GM23338 (cell line): ENCODE data around the gene VEGFA. TPM values are rescaled to one million over a fixed set of nuclear protein-coding genes. Genes with fewer than 3 reads are reported as not detected.

Experiments
- ATAC-seq: fragments of 200-7000 bp; cut with Tn5 transposase; 3 replicates; pipeline ENCODE4 v1.9.1; 2020
- DNase-seq: peaks from one replicate; pipeline ENCODE4 v3.0.0-alpha.2; 2015; ENCODE audit warnings: low spot score
- H2AFZ ChIP-seq: fragments of 200-600 bp; sonication (generic); 2 replicates; pipeline ENCODE4 v1.8.0; 2016; ENCODE audit warnings: antibody characterized with exemption, mild to moderate bottlenecking, moderate library complexity
- H3F3A ChIP-seq: fragments of 200-600 bp; sonication (generic); replicated peaks from 2 replicates; pipeline ENCODE4 v1.8.0; 2017; ENCODE audit warnings: antibody characterized with exemption, mixed run types, low read depth
- H3K27ac ChIP-seq: fragments of 200-600 bp; sonication (generic); 2 replicates; pipeline ENCODE4 v1.6.1; 2016; ENCODE audit warnings: low read depth
- H3K27me3 ChIP-seq: fragments of 200-600 bp; sonication (generic); 2 replicates; pipeline ENCODE4 v1.8.0; 2016; ENCODE audit warnings: mild to moderate bottlenecking, mixed run types, moderate library complexity; ENCODE audit not compliant: insufficient read depth
- H3K36me3 ChIP-seq: fragments of 200-600 bp; sonication (generic); 2 replicates; pipeline ENCODE4 v1.8.0; 2016; ENCODE audit warnings: mild to moderate bottlenecking; ENCODE audit not compliant: insufficient read depth
- H3K4me1 ChIP-seq: fragments of 200-600 bp; sonication (generic); 2 replicates; pipeline ENCODE4 v1.8.0; 2016; ENCODE audit warnings: mild to moderate bottlenecking, moderate library complexity; ENCODE audit not compliant: insufficient read depth
- H3K4me2 ChIP-seq: fragments of 200-600 bp; sonication (generic); 2 replicates; pipeline ENCODE4 v1.7.1; 2017; ENCODE audit warnings: mixed run types
- H3K4me3 ChIP-seq: fragments of 200-600 bp; sonication (generic); 2 replicates; pipeline ENCODE4 v1.6.1; 2016; ENCODE audit warnings: mixed run types
- H3K79me2 ChIP-seq: fragments of 200-600 bp; sonication (generic); replicated peaks from 2 replicates; pipeline ENCODE4 v1.8.0; 2017; ENCODE audit warnings: mild to moderate bottlenecking; ENCODE audit not compliant: insufficient read depth
- H3K9me2 ChIP-seq: fragments of 200-600 bp; sonication (generic); 2 replicates; pipeline ENCODE4 v1.8.0; 2017; ENCODE audit not compliant: insufficient read depth
- H4K20me1 ChIP-seq: fragments of 200-600 bp; sonication (generic); replicated peaks from 2 replicates; pipeline ENCODE4 v1.8.0; 2017; ENCODE audit warnings: mild to moderate bottlenecking; ENCODE audit not compliant: insufficient read depth
- H3K27ac Mint-ChIP-seq: 2 replicates; pipeline ENCODE4 v1.8.0; 2020; ENCODE audit warnings: inconsistent platforms, mild to moderate bottlenecking, moderate library complexity, mixed read lengths
- H3K27me3 Mint-ChIP-seq: 3 replicates; pipeline ENCODE4 v1.8.0; 2022; ENCODE audit warnings: low read depth, mild to moderate bottlenecking, moderate library complexity, mixed read lengths, inconsistent platforms; ENCODE audit not compliant: insufficient read depth, poor library complexity
- H3K36me3 Mint-ChIP-seq: 3 replicates; pipeline ENCODE4 v1.8.0; 2021; ENCODE audit warnings: low read depth, mild to moderate bottlenecking, inconsistent platforms, moderate library complexity, mixed read lengths
- H3K4me1 Mint-ChIP-seq: 3 replicates; pipeline ENCODE4 v1.8.0; 2020; ENCODE audit warnings: mild to moderate bottlenecking, inconsistent platforms, mixed read lengths
- H3K4me3 Mint-ChIP-seq: 3 replicates; pipeline ENCODE4 v1.8.0; 2021; ENCODE audit warnings: moderate library complexity, mild to moderate bottlenecking, inconsistent platforms, mixed read lengths
- H3K9me3 Mint-ChIP-seq: 3 replicates; pipeline ENCODE4 v1.8.0; 2020; ENCODE audit warnings: moderate library complexity, mild to moderate bottlenecking, inconsistent platforms, mixed read lengths
- ETS1 ChIP-seq: IDR thresholded peaks from 2 replicates; pipeline ENCODE4 v1.6.1; 2016; ENCODE audit warnings: antibody characterized with exemption
- EZH2 ChIP-seq: fragments of 200-600 bp; sonication (generic); IDR thresholded peaks from one replicate; pipeline ENCODE4 v1.8.0; 2017; ENCODE audit warnings: antibody characterized with exemption, mild to moderate bottlenecking, low read depth; ENCODE audit not compliant: unreplicated experiment
- EZH2phosphoT487 ChIP-seq: fragments of 200-600 bp; sonication (generic); IDR thresholded peaks from one replicate; pipeline ENCODE4 v1.8.1; 2018; ENCODE audit warnings: antibody characterized with exemption; ENCODE audit not compliant: unreplicated experiment
- JUNB ChIP-seq: IDR thresholded peaks from one replicate; pipeline ENCODE4 v1.6.1; 2016; ENCODE audit warnings: antibody characterized with exemption; ENCODE audit not compliant: unreplicated experiment
- NANOG ChIP-seq: IDR thresholded peaks from 2 replicates; pipeline ENCODE4 v1.6.1; 2016; ENCODE audit warnings: antibody characterized with exemption, borderline replicate concordance
- POLR2AphosphoS5 ChIP-seq: IDR thresholded peaks from 2 replicates; pipeline ENCODE4 v1.6.1; 2016; ENCODE audit warnings: antibody characterized with exemption, low read depth
- REST ChIP-seq: IDR thresholded peaks from one replicate; pipeline ENCODE4 v1.6.1; 2018; ENCODE audit warnings: antibody characterized with exemption; ENCODE audit not compliant: unreplicated experiment
- STAT1 ChIP-seq: IDR thresholded peaks from one replicate; pipeline ENCODE4 v1.6.1; 2016; ENCODE audit warnings: antibody characterized with exemption; ENCODE audit not compliant: unreplicated experiment
- ZNF114 ChIP-seq: fragments of 250-450 bp; sonication (Bioruptor Pico); IDR thresholded peaks from 2 replicates; pipeline ENCODE4 v1.5.0; 2020; ENCODE audit warnings: mild to moderate bottlenecking, moderate library complexity
- ZNF331 ChIP-seq: fragments of 250-450 bp; sonication (Bioruptor Pico); IDR thresholded peaks from 2 replicates; pipeline ENCODE4 v1.5.0; 2020; ENCODE audit warnings: low read depth, mild to moderate bottlenecking, moderate library complexity
- polyA plus RNA-seq: library from polyadenylated mRNA; unstranded; fragments of >200 nt; fragmentation: Nextera tagmentation; extraction: Ambion mirVana; gene quantifications from 2 replicates; pipeline ENCODE4 v1.2.1, GENCODE V29; 2016
- total RNA-seq: library from RNA; depleted of rRNA; stranded (reverse); fragments of >200 nt; shearing (Covaris generic); gene quantifications from 2 replicates; pipeline ENCODE4 v1.2.3, GENCODE V29; 2014
- TF ChIP-seq, protein P1 (sequence below), 2 experiments: fragments of 200-600 bp in 1 of 2; sonication (generic) in 1 of 2; conservative IDR thresholded peaks; 2 replicates each; pipeline versions ENCODE4 v1.5.1 to v1.6.1; 2016 to 2017; ENCODE audit warnings: antibody characterized with exemption in 2 of 2, low read depth in 2 of 2, mild to moderate bottlenecking in 2 of 2, moderate library complexity in 1 of 2

Gene VEGFA
- total and polyA plus RNA-seq, 2 experiments from 2014 or later = 10.9 to 61.1 TPM

DNA sequence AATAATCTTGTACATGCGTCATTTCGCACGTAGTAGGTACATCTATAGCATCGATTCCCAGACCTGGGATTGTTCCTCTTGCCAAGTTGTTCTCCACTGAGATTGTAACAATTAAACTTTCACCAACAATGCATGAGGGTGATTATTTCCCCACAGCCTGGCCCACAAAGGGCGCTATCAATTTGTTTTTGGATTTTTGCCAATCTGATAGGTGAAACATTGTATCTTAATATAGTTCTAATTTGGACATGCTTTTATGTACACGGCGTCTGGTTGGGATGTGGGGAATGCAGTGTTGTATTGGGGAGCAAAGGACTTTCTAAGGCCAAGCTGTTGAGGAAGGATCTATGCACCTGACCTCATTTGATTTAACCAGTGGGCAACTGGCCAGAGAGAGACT is 59.5 kb downstream of the VEGFA start (continued):
- TF ChIP-seq, protein P1, sequence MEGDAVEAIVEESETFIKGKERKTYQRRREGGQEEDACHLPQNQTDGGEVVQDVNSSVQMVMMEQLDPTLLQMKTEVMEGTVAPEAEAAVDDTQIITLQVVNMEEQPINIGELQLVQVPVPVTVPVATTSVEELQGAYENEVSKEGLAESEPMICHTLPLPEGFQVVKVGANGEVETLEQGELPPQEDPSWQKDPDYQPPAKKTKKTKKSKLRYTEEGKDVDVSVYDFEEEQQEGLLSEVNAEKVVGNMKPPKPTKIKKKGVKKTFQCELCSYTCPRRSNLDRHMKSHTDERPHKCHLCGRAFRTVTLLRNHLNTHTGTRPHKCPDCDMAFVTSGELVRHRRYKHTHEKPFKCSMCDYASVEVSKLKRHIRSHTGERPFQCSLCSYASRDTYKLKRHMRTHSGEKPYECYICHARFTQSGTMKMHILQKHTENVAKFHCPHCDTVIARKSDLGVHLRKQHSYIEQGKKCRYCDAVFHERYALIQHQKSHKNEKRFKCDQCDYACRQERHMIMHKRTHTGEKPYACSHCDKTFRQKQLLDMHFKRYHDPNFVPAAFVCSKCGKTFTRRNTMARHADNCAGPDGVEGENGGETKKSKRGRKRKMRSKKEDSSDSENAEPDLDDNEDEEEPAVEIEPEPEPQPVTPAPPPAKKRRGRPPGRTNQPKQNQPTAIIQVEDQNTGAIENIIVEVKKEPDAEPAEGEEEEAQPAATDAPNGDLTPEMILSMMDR (conservative IDR thresholded peaks at IDR 0.05; ENCODE audit: low read depth in 2 of 2) = no peak
- TF ChIP-seq REST (no peak), JUNB (no peak), POLR2AphosphoS5 (no peak), ZNF114 (no peak), EZH2 (no peak)

GRCh38 chr6:43830775-43831174 is 60.8 kb downstream of the VEGFA start:
- H2AFZ ChIP-seq = no peak overlapping the region
- no peaks in the 10 kb centered on the region for H3K36me3 Mint-ChIP-seq
- H3K27me3 Mint-ChIP-seq = peaks cover 3% of the 10 kb centered on the region
- H3K27me3 ChIP-seq = no peaks in the 10 kb centered on the region
- H3K27ac Mint-ChIP-seq = no peak overlapping the region
- no peak overlapping the region for H3K4me3 ChIP-seq
- no peaks in the 10 kb centered on the region for H3K79me2 ChIP-seq
- H3K9me2 ChIP-seq = no peaks in the 10 kb centered on the region
- H3K36me3 ChIP-seq = no peaks in the 10 kb centered on the region
- no peaks in the 10 kb centered on the region for H3F3A ChIP-seq
- no peaks in the 10 kb centered on the region for H4K20me1 ChIP-seq
- H3K27ac ChIP-seq = no peak overlapping the region
- no peaks in the 10 kb centered on the region for H3K4me1 ChIP-seq
- DNase-seq (no peak), ATAC-seq (no peak)
- H3K4me2 ChIP-seq = no peak overlapping the region
- no peaks in the 10 kb centered on the region for H3K9me3 Mint-ChIP-seq
- H3K4me3 Mint-ChIP-seq = no peak overlapping the region
- H3K4me1 Mint-ChIP-seq = peaks cover 12% of the 10 kb centered on the region
- TF ChIP-seq JUNB (no peak), REST (no peak), STAT1 (no peak), ZNF114 (no peak), NANOG (no peak), POLR2AphosphoS5 (no peak), EZH2phosphoT487 (no peak), EZH2 (no peak), ETS1 (no peak), ZNF331 (CRISPR knock-in tag) (no peak)
- TF ChIP-seq, protein P1 (conservative IDR thresholded peaks at IDR 0.05; ENCODE audit: low read depth in 2 of 2) = no peak
